ENCODE data around the gene ATP13A3.
A peak's percentile ranks its signal among the peaks of the same experiment; 100 is the strongest.

ATP13A3 gene

DNA sequence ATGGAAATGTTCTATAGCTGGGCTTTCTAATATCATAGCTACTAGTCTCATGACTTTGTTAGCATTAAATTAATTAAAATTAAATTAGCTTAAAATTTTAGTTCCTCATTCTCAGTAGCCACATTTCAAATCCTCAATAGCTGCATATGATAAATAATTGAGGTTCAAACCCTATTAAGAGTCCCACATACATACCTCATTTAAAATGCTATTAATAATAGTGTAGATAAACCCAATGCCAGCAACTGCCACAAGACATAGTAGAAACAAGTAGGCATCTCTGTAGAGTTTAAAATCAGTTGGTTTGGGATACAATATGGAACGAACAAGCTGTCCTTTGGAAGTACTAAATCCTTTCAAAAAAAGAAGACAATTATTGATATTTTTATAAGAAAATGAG, 39.1 kb downstream of the ATP13A3 start:
- Mint-ChIP-seq H3K27ac (no peak overlapping the region), H3K9me3 (no peaks in the 10 kb centered on the region), H3K4me3 (no peak overlapping the region), H3K4me1 (no peaks in the 10 kb centered on the region), H3K36me3 (peaks cover 100% of the 10 kb centered on the region)
- DNase-seq (ENCODE audit: low spot score in 2 of 2) (no peak), ATAC-seq (no peak)

DNA sequence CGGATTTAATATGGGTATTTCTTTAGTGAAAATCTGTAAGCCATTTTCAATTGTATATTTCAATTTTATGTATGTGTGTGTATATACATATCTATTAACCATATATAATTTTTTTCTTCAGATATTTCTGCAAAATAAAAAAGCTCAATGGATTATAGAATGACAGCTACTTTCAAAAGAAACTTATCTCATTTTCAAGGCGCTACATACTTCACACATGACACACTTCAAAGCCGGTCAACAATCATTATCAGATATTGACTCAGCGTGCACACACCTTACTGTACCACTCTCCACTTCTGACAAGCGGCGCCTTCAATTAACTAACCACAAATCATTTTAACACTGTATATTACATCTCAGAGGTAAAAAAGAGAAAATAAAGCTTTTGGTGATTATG, 39.6 kb downstream of the ATP13A3 start:
- Mint-ChIP-seq H3K4me1 (no peaks in the 10 kb centered on the region), H3K9me3 (no peaks in the 10 kb centered on the region), H3K36me3 (peaks cover 100% of the 10 kb centered on the region), H3K4me3 (no peak overlapping the region), H3K27ac (no peak overlapping the region)
- no peak for DNase-seq (ENCODE audit: low spot score in 2 of 2)
- ATAC-seq, result peak; percentile 57

DNA sequence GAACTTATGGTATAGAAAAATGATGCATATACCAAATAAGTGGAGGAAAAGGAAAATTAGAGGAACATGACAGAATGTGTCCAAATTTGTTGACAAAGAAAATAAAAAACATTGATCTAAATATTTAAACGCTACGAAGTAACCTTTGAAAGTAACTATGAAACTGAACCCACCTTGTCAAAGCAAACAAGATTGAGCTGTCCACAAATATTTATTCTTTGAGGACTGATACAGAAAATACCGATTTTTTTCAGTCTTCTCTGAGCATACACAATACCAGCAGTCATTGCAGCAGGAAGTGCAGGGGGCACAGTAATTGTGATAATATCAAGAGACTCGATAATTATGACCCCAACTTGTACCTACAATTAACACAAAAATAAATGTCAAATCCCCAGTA, 40.0 kb downstream of the ATP13A3 start:
- DNase-seq (ENCODE audit: low spot score in 2 of 2) (no peak), ATAC-seq (no peak)
- Mint-ChIP-seq H3K4me1 (no peaks in the 10 kb centered on the region), H3K36me3 (peaks cover 100% of the 10 kb centered on the region), H3K27ac (no peak overlapping the region), H3K9me3 (no peaks in the 10 kb centered on the region), H3K4me3 (no peak overlapping the region)

DNA sequence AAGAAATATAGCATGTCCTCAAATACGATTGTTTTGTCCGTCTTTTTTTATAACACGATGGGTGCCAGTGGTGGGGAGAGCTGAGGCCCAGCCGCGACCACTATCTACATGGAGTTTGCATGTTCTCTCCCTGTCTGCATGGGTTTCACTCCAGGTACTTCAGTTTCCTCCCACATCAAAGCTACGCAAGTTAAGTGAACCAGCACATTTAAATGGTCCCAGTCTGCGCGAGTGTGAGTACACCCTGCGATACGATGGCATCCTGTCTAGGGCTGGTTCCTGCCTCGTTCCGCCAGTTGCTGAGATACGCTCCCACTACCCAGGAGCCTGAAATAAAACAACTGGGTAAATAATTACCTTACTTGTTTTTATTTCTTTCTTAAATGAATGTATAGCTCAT, 40.6 kb downstream of the ATP13A3 start:
- H3K36me3 Mint-ChIP-seq, result peaks cover 100% of the 10 kb centered on the region
- ATAC-seq (no peak), DNase-seq (ENCODE audit: low spot score in 2 of 2) (no peak)
- no peaks in the 10 kb centered on the region for H3K4me1 Mint-ChIP-seq
- no peaks in the 10 kb centered on the region for H3K9me3 Mint-ChIP-seq
- H3K27ac Mint-ChIP-seq, result no peak overlapping the region
- no peak overlapping the region for H3K4me3 Mint-ChIP-seq

DNA sequence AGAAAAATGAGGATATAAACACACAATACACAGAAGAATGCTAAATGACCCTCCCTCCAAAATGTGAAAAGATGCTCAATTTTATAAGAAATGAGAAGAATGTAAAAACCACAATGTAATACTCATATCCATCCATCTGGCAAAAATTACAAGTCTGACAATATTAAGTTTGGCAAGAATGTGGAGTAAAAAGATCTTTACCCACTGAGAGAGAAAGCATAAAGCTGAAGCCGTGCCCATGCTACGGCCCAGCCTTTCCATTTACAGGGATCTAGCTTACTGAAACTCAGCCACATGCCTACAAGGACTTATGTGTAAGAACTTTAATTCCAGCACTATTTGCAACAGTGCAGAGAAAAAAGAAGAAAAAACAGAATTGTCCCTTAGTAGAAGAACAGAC, 42.9 kb downstream of the ATP13A3 start:
- no peak overlapping the region for H3K27ac Mint-ChIP-seq
- ATAC-seq (no peak), DNase-seq (ENCODE audit: low spot score in 2 of 2) (no peak)
- H3K9me3 Mint-ChIP-seq, result no peaks in the 10 kb centered on the region
- no peaks in the 10 kb centered on the region for H3K4me1 Mint-ChIP-seq
- no peak overlapping the region for H3K4me3 Mint-ChIP-seq
- H3K36me3 Mint-ChIP-seq, result peaks cover 100% of the 10 kb centered on the region

DNA sequence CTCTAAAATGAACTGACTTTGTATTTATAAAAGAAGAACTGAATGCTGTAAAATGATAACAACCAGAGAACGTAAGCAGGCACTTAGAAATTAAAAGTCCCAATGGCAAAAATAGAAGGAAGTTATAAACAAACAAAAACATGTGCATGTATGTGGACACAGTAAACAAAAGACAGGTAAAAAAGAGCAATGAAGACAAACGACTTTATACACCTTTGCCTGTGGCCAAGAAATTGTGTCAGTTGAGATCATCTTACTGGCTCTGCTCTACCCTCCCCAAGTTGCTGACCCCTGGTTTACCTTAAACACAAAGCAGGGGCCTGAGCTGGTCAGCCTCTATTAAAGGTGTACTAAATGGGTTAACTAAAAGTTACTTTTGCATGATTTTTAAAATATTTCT, 46.0 kb downstream of the ATP13A3 start:
- ATAC-seq, result no peak
- no peak overlapping the region for H3K27ac Mint-ChIP-seq

DNA sequence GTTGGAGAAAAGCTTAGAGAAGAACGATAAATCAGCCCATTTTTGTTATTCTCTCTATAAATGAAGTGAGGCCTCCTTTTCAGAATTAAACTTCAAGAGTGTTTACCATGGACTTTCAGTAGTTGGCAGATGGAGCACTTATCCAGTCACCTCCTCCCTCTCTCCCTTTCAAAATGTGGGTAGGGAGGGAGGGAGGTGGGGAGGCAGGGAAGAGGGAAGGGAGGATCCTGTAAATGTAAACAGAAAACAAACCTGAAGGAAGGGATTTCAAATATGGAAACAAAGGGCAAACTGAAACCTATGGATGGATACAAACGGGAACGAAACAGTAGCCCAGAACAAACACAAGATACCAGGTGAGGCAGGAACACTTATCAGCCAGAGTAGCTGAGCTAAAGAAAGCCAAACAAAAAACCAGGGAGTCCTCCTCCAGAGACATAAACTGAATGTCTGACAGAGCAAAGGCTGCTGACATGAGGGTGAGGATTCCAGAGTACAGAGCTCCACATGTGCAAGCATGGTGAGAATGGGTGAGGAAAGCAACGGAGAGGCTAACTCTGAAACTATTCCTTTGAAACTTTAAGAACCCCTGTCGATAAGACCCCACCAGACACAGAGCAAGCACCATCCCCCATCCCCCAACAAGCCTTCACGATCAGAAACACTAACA, 46.8 kb downstream of the ATP13A3 start:
- ATAC-seq, result no peak
- no peak overlapping the region for H3K4me3 Mint-ChIP-seq
- H3K36me3 Mint-ChIP-seq, result peaks cover 100% of the 10 kb centered on the region
- H3K27ac Mint-ChIP-seq, result peak overlapping the region; percentile 62
- DNase-seq (ENCODE audit: low spot score in 2 of 2), result no peak
- no peaks in the 10 kb centered on the region for H3K9me3 Mint-ChIP-seq
- H3K4me1 Mint-ChIP-seq, result peaks cover 6% of the 10 kb centered on the region

More for the DNA sequence above, 46.0 kb downstream of the ATP13A3 start:
- DNase-seq (ENCODE audit: low spot score in 2 of 2), result no peak
- peaks cover 6% of the 10 kb centered on the region for H3K4me1 Mint-ChIP-seq
- no peak overlapping the region for H3K4me3 Mint-ChIP-seq
- H3K9me3 Mint-ChIP-seq, result no peaks in the 10 kb centered on the region
- H3K36me3 Mint-ChIP-seq, result peaks cover 100% of the 10 kb centered on the region

DNA sequence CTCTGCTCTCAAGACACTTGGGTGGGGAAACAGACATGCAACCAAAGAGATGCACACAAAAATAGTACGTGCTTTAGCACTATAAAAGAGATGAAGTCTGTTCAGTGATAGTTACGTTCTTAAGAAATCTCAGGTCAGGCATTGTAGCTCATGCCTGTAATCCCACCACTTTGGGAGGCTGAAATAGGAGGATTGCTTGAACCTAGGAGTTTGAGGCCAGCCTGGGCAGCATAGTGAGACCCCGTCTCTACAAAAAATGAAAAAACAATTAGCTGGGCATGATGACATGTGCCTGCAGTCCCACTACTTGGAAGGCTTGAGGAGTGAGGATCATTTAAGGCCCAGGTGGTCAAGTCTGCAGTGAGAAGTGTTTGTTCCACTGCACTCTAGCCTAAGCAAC, 52.3 kb downstream of the ATP13A3 start:
- H3K4me3 Mint-ChIP-seq, result no peak overlapping the region
- no peak for ATAC-seq
- peaks cover 6% of the 10 kb centered on the region for H3K4me1 Mint-ChIP-seq
- no peak overlapping the region for H3K27ac Mint-ChIP-seq
- H3K36me3 Mint-ChIP-seq, result peaks cover 100% of the 10 kb centered on the region
- no peaks in the 10 kb centered on the region for H3K9me3 Mint-ChIP-seq
- no peak for DNase-seq (ENCODE audit: low spot score in 2 of 2)

DNA sequence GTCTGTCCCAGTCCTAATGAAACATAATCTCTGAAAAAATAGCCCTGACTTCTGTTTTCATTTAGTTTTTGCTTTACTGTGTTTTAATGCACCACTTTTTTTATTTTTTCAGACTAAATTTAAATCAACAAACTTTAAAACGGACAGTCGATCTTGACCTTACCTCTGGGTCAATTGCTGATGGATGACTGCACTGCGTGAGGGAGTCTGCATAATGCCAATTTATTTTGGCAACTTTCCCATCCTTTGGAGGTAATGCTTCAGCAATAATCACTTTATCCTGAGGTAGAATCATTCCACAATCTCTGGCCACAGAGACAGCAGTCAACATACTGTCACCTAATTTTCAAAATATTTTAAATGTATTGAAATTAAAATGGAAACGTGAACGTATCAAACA, 55.2 kb downstream of the ATP13A3 start:
- Mint-ChIP-seq H3K9me3 (no peaks in the 10 kb centered on the region), H3K27ac (no peak overlapping the region), H3K36me3 (peaks cover 100% of the 10 kb centered on the region), H3K4me1 (peaks cover 6% of the 10 kb centered on the region), H3K4me3 (no peak overlapping the region)
- DNase-seq (ENCODE audit: low spot score in 2 of 2) (no peak), ATAC-seq (no peak)

DNA sequence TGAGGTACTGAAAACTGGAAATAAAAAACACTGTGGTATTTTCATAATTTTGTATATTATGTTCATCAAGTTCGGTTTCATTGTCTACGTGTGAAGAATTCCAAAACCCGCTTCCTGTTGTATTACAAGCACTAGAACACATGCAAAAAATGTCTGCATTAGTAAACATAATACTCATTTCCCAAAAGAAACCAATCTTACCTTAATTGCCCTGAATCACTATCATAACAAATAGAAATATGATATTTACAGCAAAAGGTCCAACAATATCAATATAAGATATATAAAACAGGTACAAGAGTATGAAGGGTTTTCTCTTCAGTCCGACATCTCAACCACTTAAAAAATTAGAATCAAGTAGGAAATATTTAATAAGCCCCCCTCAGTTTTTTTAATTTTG, 61.4 kb downstream of the ATP13A3 start:
- Mint-ChIP-seq H3K4me1 (no peaks in the 10 kb centered on the region), H3K9me3 (no peaks in the 10 kb centered on the region), H3K36me3 (peaks cover 99% of the 10 kb centered on the region), H3K27ac (no peak overlapping the region), H3K4me3 (no peak overlapping the region)
- no peak for DNase-seq (ENCODE audit: low spot score in 2 of 2)
- ATAC-seq, result no peak

DNA sequence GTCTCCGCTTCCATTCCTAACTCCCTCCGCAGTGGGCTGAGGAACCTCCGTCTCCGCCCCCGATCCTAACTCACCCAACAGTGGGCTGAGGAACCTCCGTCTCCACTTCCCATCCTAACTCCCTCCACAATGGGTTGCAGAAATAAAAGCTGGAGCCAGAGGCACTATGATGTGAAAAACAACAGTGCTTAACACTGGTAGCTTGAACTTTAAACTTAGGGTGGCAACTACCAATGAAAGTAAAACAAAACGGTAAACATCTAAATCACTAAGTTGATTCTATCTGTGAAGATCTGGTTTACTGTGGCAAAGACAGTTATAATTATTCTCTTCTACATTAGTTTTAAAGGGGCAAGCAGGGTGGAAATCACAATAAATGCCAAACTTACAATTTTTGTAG, 61.8 kb downstream of the ATP13A3 start:
- DNase-seq (ENCODE audit: low spot score in 2 of 2), result no peak
- H3K36me3 Mint-ChIP-seq, result peaks cover 99% of the 10 kb centered on the region
- no peak overlapping the region for H3K4me3 Mint-ChIP-seq
- ATAC-seq, result no peak
- H3K9me3 Mint-ChIP-seq, result no peaks in the 10 kb centered on the region
- no peak overlapping the region for H3K27ac Mint-ChIP-seq
- no peaks in the 10 kb centered on the region for H3K4me1 Mint-ChIP-seq

DNA sequence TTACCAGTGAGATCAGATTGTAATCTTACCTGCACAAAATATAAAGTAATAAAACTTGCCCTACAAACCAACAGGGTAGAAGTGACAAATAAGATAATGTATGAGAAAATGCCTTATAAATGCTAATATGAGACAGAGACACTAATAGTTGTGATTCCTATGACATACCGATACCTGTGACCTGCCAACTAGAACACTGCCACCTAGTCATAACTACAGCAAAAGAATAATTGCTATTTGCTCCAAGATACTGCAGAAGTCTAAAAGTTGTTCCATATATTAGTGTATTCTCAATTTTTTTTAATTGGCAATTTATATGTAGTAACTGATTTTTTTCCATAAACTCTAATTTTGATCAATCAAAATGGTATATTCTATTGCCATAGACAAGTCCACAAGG, 62.4 kb downstream of the ATP13A3 start:
- ATAC-seq, result no peak
- Mint-ChIP-seq H3K9me3 (no peaks in the 10 kb centered on the region), H3K27ac (no peak overlapping the region), H3K36me3 (peaks cover 99% of the 10 kb centered on the region), H3K4me3 (no peak overlapping the region), H3K4me1 (no peaks in the 10 kb centered on the region)
- DNase-seq (ENCODE audit: low spot score in 2 of 2), result no peak

DNA sequence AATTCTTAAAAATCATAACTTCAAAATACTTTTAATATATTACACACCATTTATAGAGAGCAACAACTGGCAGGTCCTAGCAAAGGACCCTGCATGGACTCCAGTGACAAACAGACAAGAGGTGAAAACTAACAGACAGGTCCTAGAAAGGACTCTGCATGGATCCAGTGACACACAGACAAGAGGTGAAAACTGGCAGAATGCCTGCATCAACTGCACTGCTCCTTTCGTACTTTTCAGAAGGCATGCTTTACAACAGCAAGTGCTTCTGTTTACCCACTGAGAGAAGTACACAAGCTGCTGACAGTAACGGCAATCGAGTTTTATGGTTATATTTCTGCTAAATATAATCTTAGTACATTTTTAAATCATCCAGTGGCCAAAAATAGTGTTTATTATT, 63.5 kb downstream of the ATP13A3 start:
- no peak for ATAC-seq
- Mint-ChIP-seq H3K27ac (no peak overlapping the region), H3K4me1 (no peaks in the 10 kb centered on the region), H3K9me3 (no peaks in the 10 kb centered on the region), H3K4me3 (no peak overlapping the region), H3K36me3 (peaks cover 99% of the 10 kb centered on the region)
- no peak for DNase-seq (ENCODE audit: low spot score in 2 of 2)

DNA sequence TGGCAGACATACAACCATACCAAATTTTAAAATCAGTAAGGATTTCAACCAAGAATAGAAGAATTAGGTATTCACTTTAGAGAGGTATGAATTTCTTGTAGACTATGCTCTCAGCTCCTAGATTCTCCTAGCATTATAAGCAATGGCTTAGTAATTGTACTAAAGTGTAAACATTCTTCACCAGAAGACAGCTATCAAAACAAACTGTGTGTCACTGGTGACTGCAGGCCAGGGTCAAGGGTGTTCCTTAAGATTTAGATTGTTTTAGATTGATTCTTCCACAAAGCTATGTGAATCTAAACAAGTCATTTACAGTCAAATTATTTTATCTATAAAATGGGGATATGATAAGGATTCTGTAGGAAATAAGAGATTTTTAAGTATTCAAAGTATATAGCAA, 64.6 kb downstream of the ATP13A3 start:
- Mint-ChIP-seq H3K9me3 (no peaks in the 10 kb centered on the region), H3K27ac (no peak overlapping the region), H3K4me3 (no peak overlapping the region), H3K36me3 (peaks cover 98% of the 10 kb centered on the region), H3K4me1 (no peaks in the 10 kb centered on the region)
- ATAC-seq (no peak), DNase-seq (ENCODE audit: low spot score in 2 of 2) (no peak)

DNA sequence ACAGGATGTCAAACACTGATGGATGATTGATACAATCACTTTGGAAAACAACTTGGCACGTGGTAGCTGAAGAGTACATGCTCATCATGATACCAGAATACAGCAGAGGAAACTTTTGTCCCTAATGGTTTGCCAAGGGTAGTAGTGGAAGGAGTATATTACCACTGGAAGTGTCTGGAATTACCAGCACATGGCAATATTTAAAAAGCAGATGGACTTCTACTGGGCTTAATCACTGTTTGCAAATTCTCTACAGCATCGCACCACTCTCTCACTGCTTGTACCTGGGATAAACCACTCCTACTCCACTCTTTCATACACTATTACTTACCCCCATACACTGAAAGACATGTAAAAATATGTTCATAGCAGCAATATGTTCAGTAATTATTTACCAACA, 68.1 kb downstream of the ATP13A3 start:
- Mint-ChIP-seq H3K4me1 (no peaks in the 10 kb centered on the region), H3K4me3 (no peak overlapping the region)

DNA sequence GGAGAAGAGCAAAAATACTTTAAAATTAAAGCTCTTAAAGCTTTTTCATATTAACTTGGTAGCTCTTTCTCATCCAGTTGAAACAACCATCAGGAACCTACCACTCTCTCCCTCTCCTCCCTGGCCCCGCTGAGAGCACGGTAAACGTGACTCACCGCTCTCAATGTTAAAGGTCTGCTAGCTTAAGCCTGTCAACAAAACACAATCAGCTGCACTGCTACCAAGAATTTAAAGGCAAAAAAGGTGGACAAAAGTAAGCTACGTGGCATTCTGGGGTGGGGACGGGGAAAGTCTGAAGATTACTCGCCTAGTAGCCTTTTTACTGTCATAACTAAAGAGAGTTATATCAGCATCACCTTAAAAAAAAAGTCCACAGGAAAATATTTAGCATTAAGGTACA, 79.4 kb downstream of the ATP13A3 start:
- ATAC-seq, result no peak
- no peaks in the 10 kb centered on the region for H3K9me3 Mint-ChIP-seq
- peaks cover 81% of the 10 kb centered on the region for H3K36me3 Mint-ChIP-seq
- no peak overlapping the region for H3K4me3 Mint-ChIP-seq
- DNase-seq (ENCODE audit: low spot score in 2 of 2), result no peak
- no peaks in the 10 kb centered on the region for H3K4me1 Mint-ChIP-seq
- no peak overlapping the region for H3K27ac Mint-ChIP-seq

More for the DNA sequence above, 68.1 kb downstream of the ATP13A3 start:
- ATAC-seq, result no peak
- Mint-ChIP-seq H3K27ac (no peak overlapping the region), H3K36me3 (peaks cover 95% of the 10 kb centered on the region), H3K9me3 (no peaks in the 10 kb centered on the region)
- no peak for DNase-seq (ENCODE audit: low spot score in 2 of 2)

DNA sequence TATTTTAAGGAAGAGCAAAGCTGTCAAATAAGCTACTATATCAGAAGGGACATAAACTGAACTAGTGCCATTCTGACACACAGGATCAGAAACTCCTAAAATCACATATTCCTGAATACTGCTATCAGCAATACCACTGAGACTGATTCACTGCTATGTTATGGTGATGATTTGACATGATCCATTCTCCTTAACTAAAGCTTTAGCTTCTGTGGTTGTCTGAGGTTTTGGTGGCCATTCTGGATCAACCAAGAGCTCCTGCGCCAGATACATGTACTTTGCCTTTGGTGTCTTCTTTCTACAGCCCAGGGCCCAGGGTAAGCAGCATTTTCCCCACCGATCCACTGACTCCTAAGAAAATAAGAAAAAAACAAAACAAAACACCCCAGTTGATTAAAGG, 81.0 kb downstream of the ATP13A3 start:
- no peak overlapping the region for H3K27ac Mint-ChIP-seq
- H3K4me1 Mint-ChIP-seq, result no peaks in the 10 kb centered on the region
- no peak for ATAC-seq

More for the DNA sequence above, 81.0 kb downstream of the ATP13A3 start:
- H3K9me3 Mint-ChIP-seq, result no peaks in the 10 kb centered on the region
- DNase-seq (ENCODE audit: low spot score in 2 of 2), result no peak
- peaks cover 64% of the 10 kb centered on the region for H3K36me3 Mint-ChIP-seq
- no peak overlapping the region for H3K4me3 Mint-ChIP-seq
